K562 (cell line): ENCODE measurements around the gene PTPN7. TPM values are rescaled to one million over a fixed set of nuclear protein-coding genes. Genes with fewer than 3 reads are reported as not detected.

Experiments used
- BRD4 ChIP-seq: fragments of 200-600 bp; sonication (generic); IDR thresholded peaks from 2 replicates; pipeline ENCODE4 v1.6.1; 2017; ENCODE audit warnings: inconsistent platforms
- CCAR2 ChIP-seq: fragments of 200-400 bp; formaldehyde crosslinking; IDR thresholded peaks from 2 replicates; pipeline ENCODE4 v1.6.1; 2017; ENCODE audit warnings: mild to moderate bottlenecking, low read depth, low read length
- DMBX1 ChIP-seq: fragments of 250-450 bp; sonication (Bioruptor Pico); IDR thresholded peaks from 2 replicates; pipeline ENCODE4 v1.8.0; 2022; ENCODE audit warnings: inconsistent platforms, mild to moderate bottlenecking, moderate library complexity, borderline replicate concordance
- FOXP4 ChIP-seq: sonication (generic); formaldehyde crosslinking; IDR thresholded peaks from 2 replicates; pipeline ENCODE4 v1.8.0; 2022; ENCODE audit warnings: mild to moderate bottlenecking, missing genetic modification reagents, borderline replicate concordance
- HEY1 ChIP-seq: fragments of 250-450 bp; sonication (Bioruptor Pico); IDR thresholded peaks from 2 replicates; pipeline ENCODE4 v1.5.0; 2020; ENCODE audit warnings: mild to moderate bottlenecking, moderate library complexity, borderline replicate concordance
- HNRNPK ChIP-seq: fragments of 200-400 bp; formaldehyde crosslinking; IDR thresholded peaks from one replicate; pipeline ENCODE4 v1.6.1; 2018; ENCODE audit warnings: mild to moderate bottlenecking, low read depth, low read length; ENCODE audit not compliant: poor library complexity, severe bottlenecking
- JUND ChIP-seq, 2 experiments: IDR thresholded peaks; 2 replicates in 1 of 2; 3 replicates in 1 of 2; pipeline ENCODE4 v1.6.1; 2011; ENCODE audit warnings: borderline replicate concordance in 2 of 2, low read depth in 2 of 2, low read length in 2 of 2, improper control_type of control experiment in 1 of 2, missing biosample characterization in 1 of 2, missing genetic modification characterization in 1 of 2, missing genetic modification reagents in 1 of 2
- KLF6 ChIP-seq: fragments of 250-450 bp; sonication (Bioruptor Pico); IDR thresholded peaks from 2 replicates; pipeline ENCODE4 v1.4.0; 2020; ENCODE audit warnings: mild to moderate bottlenecking, moderate library complexity, borderline replicate concordance
- MNT ChIP-seq, 2 experiments: fragments of 450-650 bp; conservative IDR thresholded peaks; 2 replicates each; pipeline ENCODE4 v1.6.1; 2017; ENCODE audit warnings: mild to moderate bottlenecking in 2 of 2, moderate library complexity in 2 of 2
- PHTF2 ChIP-seq: fragments of 250-450 bp; sonication (Bioruptor Pico); IDR thresholded peaks from 2 replicates; pipeline ENCODE4 v1.5.0; 2021; ENCODE audit warnings: mild to moderate bottlenecking
- SLC30A9 ChIP-seq: fragments of 250-450 bp; sonication (Bioruptor Pico); IDR thresholded peaks from 2 replicates; pipeline ENCODE4 v1.8.0; 2022; ENCODE audit warnings: mild to moderate bottlenecking, moderate library complexity
- YY1 ChIP-seq, 3 experiments: IDR thresholded peaks; 2 replicates each; pipeline ENCODE4 v1.6.1; 2011; ENCODE audit warnings: low read length in 2 of 3, mild to moderate bottlenecking in 2 of 3, moderate library complexity in 2 of 3, borderline replicate concordance in 1 of 3, control low read depth in 1 of 3, low read depth in 1 of 3; ENCODE audit not compliant: insufficient read depth in 3 of 3, insufficient replicate concordance in 2 of 3, control insufficient read depth in 1 of 3, insufficient read length in 1 of 3; ENCODE audit errors: extremely low read depth in 1 of 3
- ZNF644 ChIP-seq: fragments of 200-800 bp; sonication (Bioruptor generic); IDR thresholded peaks from 2 replicates; pipeline ENCODE4 v1.6.1; 2016; ENCODE audit warnings: low read depth, missing genetic modification characterization, missing compliant biosample characterization
- ZNF76 ChIP-seq: fragments of 250-450 bp; sonication (Bioruptor Pico); IDR thresholded peaks from 2 replicates; pipeline ENCODE4 v1.4.0; 2020; ENCODE audit warnings: mild to moderate bottlenecking, moderate library complexity, borderline replicate concordance
- polyA plus RNA-seq, 8 experiments: library from polyadenylated mRNA; depleted of rRNA in 4 of 8; stranded (reverse) in 5 of 8; unstranded in 3 of 8; fragments of >200 nt; fragmentation: Nextera tagmentation in 2 of 8; fragmentation: Illumina TruSeq in 1 of 8; extraction: Ambion mirVana in 2 of 8; extraction: Trizol in 1 of 8; gene quantifications; 2 replicates each; pipeline versions ENCODE4 v1.2.1 to v1.2.3, GENCODE V29; 2011 to 2014; ENCODE audit warnings: inconsistent platforms in 1 of 8, missing spikeins in 1 of 8
- total RNA-seq, 7 experiments: library from RNA; depleted of rRNA in 6 of 7; stranded (reverse); fragments of >200 nt in 6 of 7; fragmentation: Illumina TruSeq in 2 of 7; extraction: Trizol in 2 of 7; gene quantifications; 2 replicates each; pipeline versions ENCODE4 v1.2.1 to v1.2.3, GENCODE V29; 2011 to 2021; ENCODE audit warnings: low replicate concordance in 1 of 7
- TF ChIP-seq, protein P1 (sequence below), 2 experiments: fragments of 450-650 bp in 1 of 2; IDR thresholded peaks; 2 replicates each; pipeline ENCODE4 v1.6.1; 2011 to 2017; ENCODE audit warnings: low read depth in 2 of 2, antibody characterized with exemption in 1 of 2, borderline replicate concordance in 1 of 2, low read length in 1 of 2, mild to moderate bottlenecking in 1 of 2, mixed read lengths in 1 of 2; ENCODE audit not compliant: control insufficient read depth in 1 of 2

The PTPN7 gene
- total and polyA plus RNA-seq, 9 of the 15 experiments (the other 6 are each of a cell fraction or from before 2014, with no cell fraction given) = 18.7 to 144 (median 120) TPM

DNA sequence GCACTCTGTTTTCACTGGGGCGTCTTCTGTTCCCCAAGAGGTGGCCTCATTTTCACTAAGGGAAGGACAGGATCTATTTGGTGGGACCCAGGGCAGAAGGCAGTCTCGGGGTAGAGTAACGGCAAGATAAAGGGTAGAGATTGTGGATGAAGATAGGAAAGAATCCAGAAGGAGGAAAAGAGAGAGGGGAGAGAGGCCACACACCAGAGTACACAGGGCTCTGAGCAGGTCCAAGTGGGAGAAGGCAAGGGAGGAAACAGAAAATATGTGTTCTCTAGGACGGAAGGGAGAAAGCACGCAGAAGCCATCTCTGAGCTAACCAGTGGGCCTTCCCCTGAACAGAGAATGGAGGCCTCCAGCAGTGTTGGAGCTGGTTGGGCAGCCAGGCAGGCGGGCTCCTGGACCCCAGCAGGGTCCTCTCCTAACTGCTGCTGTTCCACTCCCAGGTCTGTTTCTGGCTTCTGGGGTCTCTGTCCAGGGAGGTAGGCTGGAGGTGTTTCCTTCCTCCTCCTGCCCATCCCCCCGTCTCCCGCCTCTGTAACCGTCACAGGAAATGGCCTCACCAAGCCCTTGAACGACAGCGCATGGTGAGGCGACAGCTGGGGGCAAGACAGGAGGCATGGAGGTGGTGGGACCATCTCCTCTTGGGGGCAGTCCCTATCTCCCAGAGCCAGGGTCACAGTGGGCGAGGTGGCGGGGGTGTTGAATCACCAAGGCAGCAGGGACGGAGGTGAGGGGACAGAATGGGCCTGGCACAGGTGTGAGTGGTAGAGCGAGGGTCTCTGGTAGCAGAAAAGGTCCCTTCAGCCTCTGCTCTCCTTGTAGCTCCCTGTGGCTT, 649 bp downstream of the PTPN7 start (continued):
- TF ChIP-seq JUND (IDR thresholded peaks at IDR 0.05; ENCODE audit: borderline replicate concordance, low read depth, low read length) = peak; percentile 72
- peak; percentile 41; the same call in 2 of the 3 replicates for TF ChIP-seq JUND (tag; IDR thresholded peaks at IDR 0.05; ENCODE audit: borderline replicate concordance, low read depth, low read length)
- TF ChIP-seq MNT (conservative IDR thresholded peaks at IDR 0.05) = peak; percentile 53 to 58
- TF ChIP-seq BRD4 = peak; percentile 83; the same call in 1 of the 2 replicates
- TF ChIP-seq ZNF644 = no peak; the same call in 1 of the 2 replicates
- TF ChIP-seq CCAR2 = no peak
- TF ChIP-seq KLF6 = peak; percentile 9; the same call in 1 of the 2 replicates
- 0 out of 2 replicates have a peak, but pooled peaks have one; percentile 15 for TF ChIP-seq PHTF2 (CRISPR knock-in tag)
- no peak for TF ChIP-seq SLC30A9 (CRISPR knock-in tag)
- TF ChIP-seq DMBX1 (CRISPR knock-in tag) = peak; percentile 87; the same call in 1 of the 2 replicates
- peak; percentile 34 to 88 (median 72) for TF ChIP-seq YY1 (IDR thresholded peaks at IDR 0.05; ENCODE audit: borderline replicate concordance in 1 of 3, control insufficient read depth in 1 of 3, extremely low read depth in 1 of 3, insufficient read depth in 3 of 3, insufficient read length in 1 of 3, insufficient replicate concordance in 2 of 3, low read depth in 1 of 3, low read length in 2 of 3)
- TF ChIP-seq ZNF76 (CRISPR knock-in tag) = peak; percentile 40
- TF ChIP-seq HEY1 (CRISPR knock-in tag) = peak; percentile 23; the same call in 1 of the 2 replicates
- TF ChIP-seq HNRNPK = no peak
- peak; percentile 69 for TF ChIP-seq FOXP4 (CRISPR knock-in tag)
- TF ChIP-seq, protein P1, sequence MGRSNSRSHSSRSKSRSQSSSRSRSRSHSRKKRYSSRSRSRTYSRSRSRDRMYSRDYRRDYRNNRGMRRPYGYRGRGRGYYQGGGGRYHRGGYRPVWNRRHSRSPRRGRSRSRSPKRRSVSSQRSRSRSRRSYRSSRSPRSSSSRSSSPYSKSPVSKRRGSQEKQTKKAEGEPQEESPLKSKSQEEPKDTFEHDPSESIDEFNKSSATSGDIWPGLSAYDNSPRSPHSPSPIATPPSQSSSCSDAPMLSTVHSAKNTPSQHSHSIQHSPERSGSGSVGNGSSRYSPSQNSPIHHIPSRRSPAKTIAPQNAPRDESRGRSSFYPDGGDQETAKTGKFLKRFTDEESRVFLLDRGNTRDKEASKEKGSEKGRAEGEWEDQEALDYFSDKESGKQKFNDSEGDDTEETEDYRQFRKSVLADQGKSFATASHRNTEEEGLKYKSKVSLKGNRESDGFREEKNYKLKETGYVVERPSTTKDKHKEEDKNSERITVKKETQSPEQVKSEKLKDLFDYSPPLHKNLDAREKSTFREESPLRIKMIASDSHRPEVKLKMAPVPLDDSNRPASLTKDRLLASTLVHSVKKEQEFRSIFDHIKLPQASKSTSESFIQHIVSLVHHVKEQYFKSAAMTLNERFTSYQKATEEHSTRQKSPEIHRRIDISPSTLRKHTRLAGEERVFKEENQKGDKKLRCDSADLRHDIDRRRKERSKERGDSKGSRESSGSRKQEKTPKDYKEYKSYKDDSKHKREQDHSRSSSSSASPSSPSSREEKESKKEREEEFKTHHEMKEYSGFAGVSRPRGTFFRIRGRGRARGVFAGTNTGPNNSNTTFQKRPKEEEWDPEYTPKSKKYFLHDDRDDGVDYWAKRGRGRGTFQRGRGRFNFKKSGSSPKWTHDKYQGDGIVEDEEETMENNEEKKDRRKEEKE (IDR thresholded peaks at IDR 0.05; ENCODE audit: borderline replicate concordance in 1 of 2, control insufficient read depth in 1 of 2, low read depth in 2 of 2, low read length in 1 of 2) = no peak
